Activated CD4-positive, CD25-positive, alpha-beta regulatory T cell treated with anti-CD3 and anti-CD28 coated beads, Interleukin-2, amount 50 U/mL, for 72 hours (primary cell): ENCODE measurements around the gene ZNF615.
"Not testable (repeated sequence)": the region's sequence is repeated elsewhere in the genome, so short reads cannot be mapped to it uniquely, and the experiment has no call there.

Source experiments
- DNase-seq: peaks from one replicate; pipeline ENCODE4 v3.0.0; 2021

ZNF615 gene

GRCh38 chr19:51980116-51980736 is 27.8 kb downstream of the ZNF615 start:
- no peak for DNase-seq

- no peak for DNase-seq
These were observed 29.1 kb downstream of the ZNF615 start for GRCh38 chr19:51978882-51979281.

DNA sequence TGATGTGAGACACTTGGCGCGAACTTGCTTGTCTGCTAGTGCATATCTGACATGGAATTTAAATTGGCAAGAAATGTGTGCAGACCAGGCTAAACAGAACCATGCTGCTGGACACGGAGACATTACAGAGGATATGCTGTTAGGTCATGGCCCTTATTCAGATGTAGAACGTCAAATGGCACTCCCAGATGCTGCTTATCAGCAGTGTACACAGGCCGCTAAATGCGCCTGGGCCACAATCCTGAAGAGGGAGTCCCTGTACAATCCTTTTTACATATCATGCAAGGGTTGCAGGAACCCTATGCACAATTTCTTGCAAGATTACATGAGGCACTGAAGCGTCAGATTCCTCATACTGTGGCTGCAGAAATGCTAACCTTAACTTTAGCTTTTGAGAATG is 30.7 kb downstream of the ZNF615 start:
- no peak for DNase-seq

- DNase-seq: no peak
These were observed 31.2 kb downstream of the ZNF615 start for GRCh38 chr19:51976852-51977251.

DNA sequence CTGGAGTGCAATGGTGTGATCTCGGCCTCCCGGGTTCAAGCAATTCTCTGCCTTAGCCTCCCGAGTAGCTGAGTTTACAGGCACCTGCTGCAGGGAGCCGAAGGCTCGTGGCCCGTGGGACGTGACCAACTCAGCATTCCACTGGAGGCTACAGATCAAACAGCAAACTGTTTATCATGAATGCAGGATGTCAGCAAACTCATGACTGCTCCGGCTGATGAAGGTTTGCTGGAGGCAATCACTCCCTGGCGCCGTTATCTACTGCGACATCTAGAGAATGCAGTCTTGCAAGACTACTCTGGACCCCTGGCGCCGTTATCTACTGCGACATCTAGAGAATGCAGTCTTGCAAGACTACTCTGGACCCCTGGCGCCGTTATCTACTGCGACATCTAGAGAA is 32.2 kb downstream of the ZNF615 start:
- not testable (repeated sequence) for DNase-seq

DNA sequence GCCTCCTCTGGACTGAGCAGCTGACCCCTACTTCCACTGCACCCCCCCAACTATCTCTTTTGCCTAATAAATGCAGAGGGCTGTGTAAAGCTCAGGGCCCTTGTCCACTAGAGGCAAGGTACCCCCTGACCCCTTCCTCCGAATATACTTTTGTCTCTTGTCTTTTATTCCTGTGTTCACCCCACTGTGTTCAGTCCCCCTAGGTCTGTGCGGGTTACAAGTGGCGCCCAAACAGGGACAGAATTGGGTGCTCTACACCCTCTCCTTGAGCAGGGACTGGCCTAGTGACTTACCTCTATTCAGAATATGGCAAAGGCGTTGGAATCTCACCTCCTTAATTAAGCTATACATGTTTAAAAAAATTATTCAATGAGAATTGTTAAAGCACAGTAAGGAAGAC is 36.4 kb downstream of the ZNF615 start:
- DNase-seq: no peak

GRCh38 chr19:51970718-51971117 is 37.3 kb downstream of the ZNF615 start:
- DNase-seq: no peak

DNA sequence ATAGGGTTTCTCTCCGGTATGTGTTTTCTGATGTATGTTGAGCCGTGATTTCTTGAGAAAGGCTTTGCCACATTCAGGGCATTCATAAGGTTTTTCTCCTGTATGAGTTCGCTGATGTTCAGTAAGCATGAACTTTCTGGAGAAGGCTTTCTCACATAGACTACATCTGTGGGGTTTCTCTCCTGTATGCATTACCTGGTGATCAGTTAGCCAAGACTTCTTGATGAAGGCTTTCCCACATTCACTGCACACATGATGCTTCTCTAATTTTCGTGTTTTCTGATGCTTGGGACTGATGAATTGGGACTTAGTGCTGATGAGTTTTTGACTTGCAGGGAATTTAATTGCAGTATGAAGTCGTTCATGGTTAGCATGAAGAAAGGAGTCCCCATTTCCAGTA is 42.4 kb downstream of the ZNF615 start:
- DNase-seq: no peak

- not testable (repeated sequence) for DNase-seq
These were observed 47.3 kb downstream of the ZNF615 start for GRCh38 chr19:51960621-51961233.

GRCh38 chr19:51959791-51960190 is 48.2 kb downstream of the ZNF615 start:
- no peak for DNase-seq

DNA sequence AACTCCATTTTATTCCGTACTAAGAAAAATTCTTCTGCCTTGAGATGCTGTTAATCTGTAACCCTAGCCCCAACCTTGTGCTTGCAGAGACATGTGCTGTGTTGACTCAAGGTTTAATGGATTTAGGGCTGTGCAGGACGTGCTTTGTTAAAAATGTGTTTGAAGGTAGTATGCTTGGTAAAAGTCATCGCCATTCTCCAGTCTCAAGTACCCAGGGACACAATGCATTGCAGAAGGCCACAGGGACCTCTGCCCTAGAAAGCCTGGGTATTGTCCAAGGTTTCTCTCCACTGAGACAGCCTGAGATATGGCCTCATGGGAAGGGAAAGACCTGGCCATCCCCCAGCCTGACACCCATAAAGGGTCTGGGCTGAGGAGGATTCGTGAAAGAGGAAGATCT is 50.2 kb downstream of the ZNF615 start:
- not testable (repeated sequence) for DNase-seq

DNA sequence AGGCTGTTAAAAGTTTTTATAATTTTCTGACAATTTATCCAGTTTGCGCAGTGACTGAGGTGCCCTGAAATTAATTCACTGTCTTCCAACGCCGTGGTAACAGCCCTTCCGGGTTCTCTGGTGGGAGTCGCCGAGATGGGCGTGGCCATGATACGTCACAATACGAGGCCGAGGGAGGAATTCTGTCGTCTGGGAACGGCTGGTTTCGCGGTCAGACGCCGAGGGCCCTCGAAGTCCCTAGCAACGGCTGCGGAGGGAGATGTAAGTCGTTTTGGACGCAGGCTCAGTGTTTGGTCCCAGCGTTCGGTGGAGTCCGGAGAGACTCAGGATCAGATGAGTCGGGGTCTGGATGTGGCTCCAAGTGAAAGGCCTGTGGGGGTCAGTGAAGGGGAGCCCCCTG is 59.0 kb downstream of the ZNF615 start:
- no peak for DNase-seq

DNA sequence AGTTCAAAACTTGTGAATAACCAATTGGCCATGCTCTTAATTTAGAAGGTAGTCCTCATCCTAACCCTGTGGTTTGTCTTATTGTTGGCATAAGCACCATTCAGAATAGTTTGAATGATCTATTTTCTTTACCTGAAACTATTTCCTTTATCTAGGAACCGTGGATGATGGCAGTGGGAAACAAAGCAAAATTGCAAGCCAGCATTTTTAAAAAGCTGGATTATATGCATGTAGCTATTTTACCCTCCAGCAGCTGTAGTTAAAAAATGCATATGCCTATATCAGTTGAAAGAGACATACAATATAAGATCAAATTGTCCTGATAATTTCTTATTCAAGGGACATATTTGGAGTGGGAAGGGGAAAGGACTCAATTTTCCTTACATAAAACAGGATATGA is 61.4 kb downstream of the ZNF615 start:
- DNase-seq: no peak

DNA sequence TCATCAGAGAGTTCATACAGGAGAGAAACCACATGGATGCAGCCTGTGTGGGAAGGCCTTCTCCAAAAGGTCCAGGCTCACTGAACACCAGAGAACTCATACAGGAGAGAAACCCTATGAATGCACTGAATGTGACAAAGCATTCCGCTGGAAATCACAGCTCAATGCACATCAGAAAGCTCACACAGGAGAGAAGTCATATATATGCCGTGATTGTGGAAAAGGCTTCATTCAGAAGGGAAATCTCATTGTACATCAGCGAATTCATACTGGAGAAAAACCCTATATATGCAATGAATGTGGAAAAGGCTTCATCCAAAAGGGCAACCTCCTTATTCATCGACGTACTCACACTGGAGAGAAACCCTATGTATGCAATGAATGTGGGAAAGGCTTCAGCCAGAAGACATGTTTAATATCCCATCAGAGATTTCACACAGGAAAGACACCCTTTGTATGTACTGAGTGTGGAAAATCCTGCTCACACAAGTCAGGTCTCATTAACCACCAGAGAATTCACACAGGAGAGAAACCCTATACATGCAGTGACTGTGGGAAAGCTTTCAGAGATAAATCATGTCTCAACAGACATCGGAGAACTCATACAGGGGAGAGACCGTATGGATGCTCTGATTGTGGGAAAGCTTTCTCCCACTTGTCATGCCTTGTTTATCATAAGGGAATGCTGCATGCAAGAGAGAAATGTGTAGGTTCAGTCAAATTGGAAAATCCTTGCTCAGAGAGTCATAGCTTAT is 63.0 kb downstream of the ZNF615 start:
- no peak for DNase-seq
